Psoas muscle (tissue), 8 donors: ENCODE results near the gene MICU1. TPM values are rescaled to one million over a fixed set of nuclear protein-coding genes. Genes with fewer than 3 reads are reported as not detected.
A peak's percentile ranks its signal among the peaks of the same experiment; 100 is the strongest.

Source experiments
- ATAC-seq, 4 donors: fragments of 200-7000 bp; cut with Tn5 transposase; one replicate each; pipeline ENCODE4 v1.9.1; 2020; ENCODE audit warnings: moderate library complexity in 3 of 4, mild to moderate bottlenecking in 2 of 4
- DNase-seq, 2 donors: peaks; one replicate each; pipeline ENCODE4 v3.0.0-alpha.2; 2020
- H3K27ac ChIP-seq: fragments of 200-600 bp; one replicate; pipeline ENCODE4 v1.8.0; 2022
- H3K27me3 ChIP-seq, 3 donors: fragments of 200-600 bp in 1 of 3; one replicate each; pipeline versions ENCODE4 v1.6.1 to v1.8.0; 2013 to 2022; ENCODE audit warnings: low read length in 2 of 3, mild to moderate bottlenecking in 2 of 3, moderate library complexity in 1 of 3; ENCODE audit not compliant: insufficient read depth in 3 of 3
- H3K36me3 ChIP-seq, 2 donors: fragments of 200-600 bp in 1 of 2; one replicate each; pipeline versions ENCODE4 v1.6.1 to v1.8.0; 2013 to 2022; ENCODE audit warnings: low read depth in 1 of 2, mild to moderate bottlenecking in 1 of 2, moderate library complexity in 1 of 2; ENCODE audit not compliant: insufficient read depth in 1 of 2
- H3K4me1 ChIP-seq: fragments of 200-600 bp; one replicate; pipeline ENCODE4 v1.8.0; 2022
- H3K4me3 ChIP-seq: fragments of 200-600 bp; one replicate; pipeline ENCODE4 v1.8.0; 2022; ENCODE audit warnings: mild to moderate bottlenecking
- H3K9me3 ChIP-seq: fragments of 200-600 bp; one replicate; pipeline ENCODE4 v1.8.0; 2022
- WGBS, 3 donors: extraction: QIAGEN DNeasy Blood & Tissue Kit; methylation state at CpG; one replicate each; pipeline versions ENCODE4 v1.1.6 to v1.1.7; 2013; 5-methylcytosine and 5-hydroxymethylcytosine counted together
- intact Hi-C, 2 donors: fragments of 100-400 bp; cut with DNase I; formaldehyde crosslinking; loops; one replicate each; pipeline versions ENCODE4 v1.11.0 to v1.14.2; 2022
- polyA plus RNA-seq, 3 donors: library from polyadenylated mRNA; stranded (reverse); fragments of 200-250 nt; gene quantifications; one replicate each; pipeline ENCODE4 v1.2.3, GENCODE V29; 2013
- total RNA-seq, 4 donors: library from RNA; stranded (reverse); fragmentation: NEBNext Ultra II Directional in 2 of 4; extraction: Animal tissue kit (Norgen Biotek cat#: 25700) in 2 of 4; gene quantifications; one replicate each; pipeline versions ENCODE4 v1.2.1 to v1.2.4, GENCODE V29; 2021 to 2023
- TF ChIP-seq, protein P1 (sequence below): fragments of 200-600 bp; IDR thresholded peaks from one replicate; pipeline ENCODE4 v1.8.0; 2022; ENCODE audit warnings: antibody characterized with exemption
- donor health status: healthy with polysubstance abuse.
- donor health status: DM: no; HTN: no; CAD: no; lungs with moderate emphysema.
- donor health status: Bipolar disorder and iron deficiency.
- donor health status: healthy.
- donor health status: DM: yes; HTN: yes; CAD: no.
- donor health status: DM: no; HTN: no; CAD: no.
- donor health status: DM: no; HTN: no; CAD: no.
- donor health status: DM: yes; HTN: yes; CAD: no.

MICU1 gene
- total and polyA plus RNA-seq, 7 donors = 31.0 to 57.8 (median 37.3) TPM

DNA sequence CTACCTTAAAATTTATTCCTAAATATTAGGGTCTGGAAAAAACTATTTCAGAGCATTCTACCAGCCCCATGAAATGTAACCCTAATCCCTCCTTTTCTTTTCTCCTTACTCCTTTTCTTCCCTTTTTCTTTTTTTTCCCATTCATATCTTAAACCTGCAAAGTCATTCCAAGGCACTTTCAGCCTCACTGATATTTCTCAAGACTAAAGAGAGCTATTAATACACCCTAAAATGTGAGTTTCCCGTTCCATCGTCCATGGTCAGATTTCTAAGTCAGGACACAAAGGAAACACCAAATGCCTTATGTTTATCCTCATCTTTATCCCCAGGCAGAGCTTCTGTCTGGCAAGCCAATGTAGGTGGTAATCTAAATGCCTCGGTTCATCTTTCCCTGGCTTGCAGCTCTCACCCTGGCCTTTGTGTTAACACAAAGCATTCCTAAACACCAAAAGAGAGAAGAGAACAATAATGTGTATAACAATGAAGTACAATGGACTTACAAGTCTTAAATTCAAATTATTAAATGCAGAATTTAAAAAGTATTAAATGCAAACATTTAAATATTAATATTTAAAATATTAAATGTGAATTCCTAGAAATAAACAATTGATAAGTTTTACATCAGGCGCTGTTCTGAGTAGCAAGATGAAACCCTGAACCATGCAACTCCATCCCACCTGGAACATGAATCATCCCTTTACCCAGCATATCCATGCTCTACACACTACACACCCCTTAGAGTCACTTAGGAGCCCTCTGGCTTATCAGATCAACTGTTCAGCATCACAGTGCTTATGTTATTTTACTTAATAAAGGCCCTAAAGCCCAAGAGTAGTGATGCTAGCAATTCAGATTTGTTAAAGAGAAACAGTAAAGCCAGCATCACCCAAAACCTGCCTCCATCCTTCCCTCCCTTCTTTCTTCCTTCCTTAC is 26.8 kb downstream of the MICU1 start:
- ATAC-seq (peak in 1 of 4 donors; percentile 59), DNase-seq (no peak)
- Histone ChIP-seq H3K9me3 (no peaks in the 10 kb centered on the region), H3K4me1 (peaks cover 11% of the 10 kb centered on the region), H3K27me3 (no peaks in the 10 kb centered on the region), H3K27ac (no peak overlapping the region), H3K36me3 (no peaks in the 10 kb centered on the region), H3K4me3 (no peak overlapping the region)
- intact Hi-C loops = no loop called here
- 44 to 51% (median 44%) methylated on average over 4 of the region's 4 CpGs for WGBS, 3 donors
- TF ChIP-seq, protein P1, sequence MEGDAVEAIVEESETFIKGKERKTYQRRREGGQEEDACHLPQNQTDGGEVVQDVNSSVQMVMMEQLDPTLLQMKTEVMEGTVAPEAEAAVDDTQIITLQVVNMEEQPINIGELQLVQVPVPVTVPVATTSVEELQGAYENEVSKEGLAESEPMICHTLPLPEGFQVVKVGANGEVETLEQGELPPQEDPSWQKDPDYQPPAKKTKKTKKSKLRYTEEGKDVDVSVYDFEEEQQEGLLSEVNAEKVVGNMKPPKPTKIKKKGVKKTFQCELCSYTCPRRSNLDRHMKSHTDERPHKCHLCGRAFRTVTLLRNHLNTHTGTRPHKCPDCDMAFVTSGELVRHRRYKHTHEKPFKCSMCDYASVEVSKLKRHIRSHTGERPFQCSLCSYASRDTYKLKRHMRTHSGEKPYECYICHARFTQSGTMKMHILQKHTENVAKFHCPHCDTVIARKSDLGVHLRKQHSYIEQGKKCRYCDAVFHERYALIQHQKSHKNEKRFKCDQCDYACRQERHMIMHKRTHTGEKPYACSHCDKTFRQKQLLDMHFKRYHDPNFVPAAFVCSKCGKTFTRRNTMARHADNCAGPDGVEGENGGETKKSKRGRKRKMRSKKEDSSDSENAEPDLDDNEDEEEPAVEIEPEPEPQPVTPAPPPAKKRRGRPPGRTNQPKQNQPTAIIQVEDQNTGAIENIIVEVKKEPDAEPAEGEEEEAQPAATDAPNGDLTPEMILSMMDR = no peak

DNA sequence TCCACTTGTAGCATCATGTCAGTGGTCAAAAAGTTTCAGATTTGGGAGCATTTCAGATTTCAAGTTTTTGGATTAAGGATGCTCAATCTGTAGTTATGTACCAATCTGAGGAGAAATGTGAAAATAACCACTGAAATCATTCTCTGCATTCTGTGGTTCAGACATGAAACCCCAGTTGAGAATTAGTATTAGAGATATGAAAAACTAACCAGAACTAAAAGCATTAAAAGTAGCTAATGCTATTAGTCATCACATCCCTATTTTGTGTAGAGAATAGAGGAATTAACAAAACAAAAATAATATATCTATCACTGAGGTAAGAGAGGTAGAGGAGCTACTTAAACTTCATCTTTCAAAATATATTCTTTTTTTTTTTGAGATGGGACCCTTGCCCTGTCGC is 28.0 kb downstream of the MICU1 start:
- H3K27ac ChIP-seq = no peak overlapping the region
- H3K36me3 ChIP-seq = no peaks in the 10 kb centered on the region
- WGBS, 3 donors = 92 to 100% (median 96%) methylated on average over 1 of the region's 1 CpG
- ATAC-seq (no peak), DNase-seq (no peak)
- intact Hi-C loops = no loop called here
- H3K9me3 ChIP-seq = no peaks in the 10 kb centered on the region
- H3K27me3 ChIP-seq = no peaks in the 10 kb centered on the region
- H3K4me1 ChIP-seq = peaks cover 11% of the 10 kb centered on the region
- H3K4me3 ChIP-seq = no peak overlapping the region
- TF ChIP-seq, protein P1 = no peak

DNA sequence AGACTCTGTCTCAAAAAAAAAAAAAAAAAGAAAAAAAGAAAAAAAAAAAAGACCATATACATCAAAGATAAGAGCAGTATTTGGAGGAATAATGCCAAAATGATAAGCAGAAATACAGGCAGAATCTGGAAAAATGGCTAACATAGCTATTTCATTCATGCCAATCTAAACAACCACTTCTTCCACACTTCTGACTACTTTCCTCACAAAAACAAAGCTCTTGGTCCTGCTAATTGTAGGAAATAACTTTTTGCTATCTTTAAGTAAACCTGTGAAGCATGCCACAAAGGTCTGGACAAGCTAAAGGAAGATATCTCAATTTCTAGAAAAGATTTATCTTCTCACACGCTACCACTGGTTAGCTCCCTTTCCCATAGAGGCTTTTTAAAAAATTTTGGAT is 30.4 kb downstream of the MICU1 start:
- DNase-seq (no peak), ATAC-seq (no peak)
- H3K4me1 ChIP-seq = peaks cover 11% of the 10 kb centered on the region
- WGBS, 3 donors = 94 to 100% (median 96%) methylated on average over 1 of the region's 1 CpG
- H3K27me3 ChIP-seq = no peaks in the 10 kb centered on the region
- H3K27ac ChIP-seq = no peak overlapping the region
- intact Hi-C loops = no loop called here
- H3K4me3 ChIP-seq = no peak overlapping the region
- no peaks in the 10 kb centered on the region for H3K9me3 ChIP-seq
- TF ChIP-seq, protein P1 = no peak
- no peaks in the 10 kb centered on the region for H3K36me3 ChIP-seq

DNA sequence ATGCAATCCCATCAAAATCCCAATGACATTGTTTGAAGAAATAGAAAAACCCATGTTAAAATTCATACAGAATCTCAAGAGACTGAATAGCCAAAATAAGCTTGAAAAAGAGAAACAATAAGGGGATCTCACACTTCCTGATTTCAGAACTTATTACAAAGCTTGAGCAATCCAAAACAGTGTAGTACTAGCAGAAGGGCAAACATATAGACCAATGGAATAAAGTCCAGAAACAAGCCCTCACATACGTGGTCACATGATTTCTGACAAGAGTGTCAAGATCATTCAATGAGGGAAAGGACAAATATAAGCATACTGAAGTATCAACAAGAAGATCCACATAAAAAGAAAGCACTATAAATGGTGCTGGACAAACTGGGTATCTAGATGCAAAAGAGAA is 31.9 kb downstream of the MICU1 start:
- Histone ChIP-seq H3K4me1 (peaks cover 3% of the 10 kb centered on the region), H3K9me3 (no peaks in the 10 kb centered on the region), H3K27ac (no peak overlapping the region), H3K27me3 (no peaks in the 10 kb centered on the region), H3K36me3 (no peaks in the 10 kb centered on the region), H3K4me3 (no peak overlapping the region)
- intact Hi-C loops = no loop called here
- ATAC-seq (no peak), DNase-seq (no peak)
- WGBS, 3 donors = 77 to 86% (median 82%) methylated on average over 1 of the region's 1 CpG
- TF ChIP-seq, protein P1 = no peak
